ENCODE measurements around the gene ABCC1. TPM values are rescaled to one million over a fixed set of nuclear protein-coding genes. Genes with fewer than 3 reads are reported as not detected.

ABCC1 gene
- total and polyA plus RNA-seq, 2 of the 4 experiments (the other 2 are of a cell fraction), result 39.4 to 66.0 TPM

DNA sequence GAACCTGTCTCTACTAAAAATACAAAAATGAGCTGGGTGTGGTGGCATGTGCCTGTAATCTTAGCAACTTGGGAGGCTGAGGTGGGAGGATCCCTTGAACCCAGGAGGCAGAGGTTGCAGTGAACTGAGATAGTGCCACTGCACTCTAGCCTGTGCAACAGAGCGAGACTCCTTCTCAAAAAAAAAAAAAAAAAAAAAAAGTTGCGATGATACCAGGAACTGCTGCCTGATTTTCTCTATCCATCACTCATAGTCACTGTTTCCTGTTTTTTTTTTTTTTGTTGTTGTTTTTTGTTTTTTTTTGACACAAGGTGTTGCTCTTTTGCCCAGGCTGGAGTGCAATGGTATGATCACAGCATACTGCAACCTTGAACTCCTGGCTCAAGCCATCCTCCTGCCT lies 59.2 kb downstream of the ABCC1 start:
- H3K27ac ChIP-seq (ENCODE audit: insufficient read depth, low read length), result peak overlapping the region; percentile 13; the same call in 1 of the 2 replicates
- dilution Hi-C loops (cut with HindIII; ENCODE audit: low sequenced_read_pairs, unreplicated experiment), result no loop called here
- H2AK5ac ChIP-seq (ENCODE audit: low read depth, low read length), result no peak overlapping the region
- H4K8ac ChIP-seq (ENCODE audit: low read depth in 2 of 2, low read length in 2 of 2), result no peak overlapping the region
- no peaks in the 10 kb centered on the region for H3K27me3 ChIP-seq (ENCODE audit: control insufficient read depth, insufficient read depth, low read length)
- ChIA-PET CTCF (no interaction called here), POLR2A (ENCODE audit: unreplicated experiment) (no interaction called here)
- ATAC-seq (ENCODE audit: low read depth) (no peak), DNase-seq (no peak)
- no peak overlapping the region for H3K4me3 ChIP-seq (ENCODE audit: insufficient read depth, low read depth, low read length)
- H3K23ac ChIP-seq (ENCODE audit: low read depth, low read length), result no peak overlapping the region
- no peak overlapping the region for H4K5ac ChIP-seq (ENCODE audit: low read depth, low read length)
- no peak overlapping the region for H3K4me2 ChIP-seq (ENCODE audit: low read depth, low read length)
- H2BK20ac ChIP-seq (ENCODE audit: low read depth, low read length), result no peak overlapping the region
- no peak overlapping the region for H2BK5ac ChIP-seq (ENCODE audit: low read depth, low read length, poor library complexity, severe bottlenecking)
- TF ChIP-seq, protein P1, sequence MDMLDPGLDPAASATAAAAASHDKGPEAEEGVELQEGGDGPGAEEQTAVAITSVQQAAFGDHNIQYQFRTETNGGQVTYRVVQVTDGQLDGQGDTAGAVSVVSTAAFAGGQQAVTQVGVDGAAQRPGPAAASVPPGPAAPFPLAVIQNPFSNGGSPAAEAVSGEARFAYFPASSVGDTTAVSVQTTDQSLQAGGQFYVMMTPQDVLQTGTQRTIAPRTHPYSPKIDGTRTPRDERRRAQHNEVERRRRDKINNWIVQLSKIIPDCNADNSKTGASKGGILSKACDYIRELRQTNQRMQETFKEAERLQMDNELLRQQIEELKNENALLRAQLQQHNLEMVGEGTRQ (IDR thresholded peaks at IDR 0.05; ENCODE audit: low read depth, low read length), result no peak
- TF ChIP-seq MXI1 (IDR thresholded peaks at IDR 0.05; ENCODE audit: borderline replicate concordance, low read depth, low read length) (no peak), BHLHE40 (IDR thresholded peaks at IDR 0.05; ENCODE audit: low read depth, low read length) (no peak), POLR2A (IDR thresholded peaks at IDR 0.05; ENCODE audit: low read depth, low read length) (no peak), RFX5 (IDR thresholded peaks at IDR 0.05; ENCODE audit: low read depth, low read length) (no peak), MAFK (IDR thresholded peaks at IDR 0.05; ENCODE audit: low read depth, low read length) (no peak), SMC3 (IDR thresholded peaks at IDR 0.05; ENCODE audit: low read depth, low read length) (no peak), CEBPB (IDR thresholded peaks at IDR 0.05; ENCODE audit: low read depth, low read length) (no peak), NFE2L2 (IDR thresholded peaks at IDR 0.05; ENCODE audit: low read depth, low read length) (no peak), FOS (IDR thresholded peaks at IDR 0.05; ENCODE audit: low read depth, low read length) (no peak), RAD21 (IDR thresholded peaks at IDR 0.05; ENCODE audit: low read length) (no peak), CHD1 (IDR thresholded peaks at IDR 0.05; ENCODE audit: low read depth, low read length) (no peak), ELK1 (IDR thresholded peaks at IDR 0.05; ENCODE audit: borderline replicate concordance, low read depth, low read length) (no peak), CTCF (conservative IDR thresholded peaks at IDR 0.05; ENCODE audit: low read depth, low read length) (no peak), MAZ (IDR thresholded peaks at IDR 0.05; ENCODE audit: borderline replicate concordance, low read depth, low read length) (no peak), RCOR1 (IDR thresholded peaks at IDR 0.05; ENCODE audit: insufficient replicate concordance, low read length) (no peak)
- H2BK15ac ChIP-seq (ENCODE audit: low read depth, low read length), result no peak overlapping the region
- in situ Hi-C loops (cut with MboI; ENCODE audit: low sequenced_read_pairs), result loop anchor here (25.0 kb wide), 1 partner anchor 121 kb away; the partner anchor contains the start of gene CEP20
- peaks cover 44 to 86% of the 10 kb centered on the region in 2 experiments for H3K79me1 ChIP-seq (ENCODE audit: low read depth in 1 of 2, low read length in 2 of 2)
- H4K91ac ChIP-seq (ENCODE audit: insufficient read depth, low read depth, low read length), result no peak overlapping the region
- H2AFZ ChIP-seq (replicated peaks; ENCODE audit: low read length, poor library complexity), result no peak overlapping the region
- BruUV-seq (replicated peaks), result no TSS peak
- H2BK120ac ChIP-seq (ENCODE audit: low read depth, low read length), result no peak overlapping the region
- no peaks in the 10 kb centered on the region for H4K20me1 ChIP-seq (ENCODE audit: insufficient read depth, low read length)
- H2AK9ac ChIP-seq (replicated peaks; ENCODE audit: low read depth, low read length, poor library complexity), result no peak overlapping the region
- WGBS, 2 experiments (ENCODE audit: extremely low coverage in 2 of 2, insufficient read length in 1 of 2), result no CpG with 5 or more reads among the region's 2 CpGs
- H3K9ac ChIP-seq (ENCODE audit: low read depth, low read length), result no peak overlapping the region
- H3K18ac ChIP-seq (ENCODE audit: low read depth, low read length), result no peak overlapping the region
- intact Hi-C loops (cut with micrococcal nuclease), result no loop called here
- peaks cover 25% of the 10 kb centered on the region for H3K9me1 ChIP-seq (ENCODE audit: insufficient read depth, low read length)
- no peak overlapping the region for H3K56ac ChIP-seq (ENCODE audit: extremely low read depth, insufficient read depth, low read length)
- H3K4me1 ChIP-seq (ENCODE audit: control insufficient read depth, insufficient read depth, low read length), result peaks cover 28% of the 10 kb centered on the region
- H3K14ac ChIP-seq (replicated peaks; ENCODE audit: low read depth, low read length), result no peak overlapping the region
- H3K9me3 ChIP-seq (ENCODE audit: control insufficient read depth, insufficient read depth, low read length), result no peaks in the 10 kb centered on the region
- H3K36me3 ChIP-seq (ENCODE audit: control insufficient read depth, insufficient read depth, low read length), result peaks cover 51% of the 10 kb centered on the region
- H3K4ac ChIP-seq (ENCODE audit: low read depth, low read length), result no peak overlapping the region

All from IMR-90 (cell line).